HepG2 (cell line): ENCODE data around the gene ZBTB7B. TPM values are rescaled to one million over a fixed set of nuclear protein-coding genes. Genes with fewer than 3 reads are reported as not detected.

Source experiments
- FOXO1 ChIP-seq: sonication (generic); formaldehyde crosslinking; IDR thresholded peaks from 2 replicates; pipeline ENCODE4 v1.4.0; 2020; ENCODE audit warnings: missing genetic modification reagents
- GPN1 ChIP-seq: sonication (generic); formaldehyde crosslinking; IDR thresholded peaks from 2 replicates; pipeline ENCODE4 v1.5.1; 2020; ENCODE audit warnings: missing genetic modification reagents, borderline replicate concordance
- HDAC2 ChIP-seq: sonication (generic); formaldehyde crosslinking; IDR thresholded peaks from 2 replicates; pipeline ENCODE4 v1.4.0; 2020; ENCODE audit warnings: missing genetic modification reagents
- KLF12 ChIP-seq: sonication (generic); formaldehyde crosslinking; IDR thresholded peaks from 2 replicates; pipeline ENCODE4 v1.4.0; 2020; ENCODE audit warnings: missing genetic modification reagents, borderline replicate concordance
- MAFG ChIP-seq: sonication (generic); formaldehyde crosslinking; IDR thresholded peaks from 2 replicates; pipeline ENCODE4 v1.5.1; 2020; ENCODE audit warnings: mild to moderate bottlenecking, missing genetic modification reagents
- SP2 ChIP-seq: sonication (generic); formaldehyde crosslinking; IDR thresholded peaks from 2 replicates; pipeline ENCODE4 v1.5.1; 2020; ENCODE audit warnings: mild to moderate bottlenecking, missing genetic modification reagents
- SRSF4 ChIP-seq: fragments of 200-400 bp; formaldehyde crosslinking; IDR thresholded peaks from one replicate; pipeline ENCODE4 v1.6.1; 2018; ENCODE audit warnings: mild to moderate bottlenecking, low read depth, low read length, moderate library complexity; ENCODE audit not compliant: poor library complexity, severe bottlenecking
- ZFP90 ChIP-seq: sonication (generic); formaldehyde crosslinking; IDR thresholded peaks from 2 replicates; pipeline ENCODE4 v1.8.0; 2022; ENCODE audit warnings: missing genetic modification reagents, mild to moderate bottlenecking, inconsistent platforms, borderline replicate concordance
- ZNF160 ChIP-seq: sonication (generic); formaldehyde crosslinking; IDR thresholded peaks from 2 replicates; pipeline ENCODE4 v1.8.0; 2022; ENCODE audit warnings: mild to moderate bottlenecking, inconsistent platforms, missing genetic modification reagents
- ZNF446 ChIP-seq: sonication (generic); formaldehyde crosslinking; IDR thresholded peaks from 2 replicates; pipeline ENCODE4 v1.5.0; 2020; ENCODE audit warnings: mild to moderate bottlenecking, missing genetic modification reagents
- ZNF572 ChIP-seq: sonication (generic); formaldehyde crosslinking; IDR thresholded peaks from 2 replicates; pipeline ENCODE4 v1.5.1; 2020; ENCODE audit warnings: mild to moderate bottlenecking, missing genetic modification reagents
- polyA plus RNA-seq, 8 experiments: library from polyadenylated mRNA; depleted of rRNA in 3 of 8; stranded (reverse) in 7 of 8; unstranded in 1 of 8; fragments of >200 nt; fragmentation: Illumina TruSeq in 4 of 8; extraction: Trizol in 4 of 8; gene quantifications; 2 replicates each; pipeline versions ENCODE4 v1.2.1 to v1.2.3, GENCODE V29; 2011 to 2016; ENCODE audit warnings: low read depth in 4 of 8, missing spikeins in 1 of 8, mixed read lengths in 1 of 8; ENCODE audit not compliant: insufficient read depth in 1 of 8
- total RNA-seq, 5 experiments: library from RNA; depleted of rRNA; stranded (reverse); fragments of >200 nt; fragmentation: Illumina TruSeq; extraction: Trizol; gene quantifications; 2 replicates each; pipeline ENCODE4 v1.2.3, GENCODE V29; 2016; ENCODE audit warnings: low read depth in 1 of 5
- TF ChIP-seq, protein P1 (sequence below): sonication (generic); formaldehyde crosslinking; IDR thresholded peaks from 2 replicates; pipeline ENCODE4 v1.4.0; 2020; ENCODE audit warnings: missing genetic modification reagents
- TF ChIP-seq, protein P2 (sequence below): sonication (generic); formaldehyde crosslinking; IDR thresholded peaks from 2 replicates; pipeline ENCODE4 v1.4.0; 2020; ENCODE audit warnings: missing genetic modification reagents
- TF ChIP-seq, protein P3 (sequence below): sonication (generic); formaldehyde crosslinking; IDR thresholded peaks from 2 replicates; pipeline ENCODE4 v1.4.0; 2020; ENCODE audit warnings: missing genetic modification reagents
- TF ChIP-seq, protein P4 (sequence below): IDR thresholded peaks from 2 replicates; pipeline ENCODE4 v1.6.1; 2012; ENCODE audit warnings: low read depth, low read length, improper control_type of control experiment
- TF ChIP-seq, protein P5 (sequence below): sonication (generic); formaldehyde crosslinking; IDR thresholded peaks from 2 replicates; pipeline ENCODE4 v1.4.0; 2020; ENCODE audit warnings: mild to moderate bottlenecking, low read depth, missing genetic modification reagents

The ZBTB7B gene
- total and polyA plus RNA-seq, 2 of the 13 experiments (the other 11 are each of a cell fraction or from before 2014, with no cell fraction given), result 15.5 to 17.5 TPM

DNA sequence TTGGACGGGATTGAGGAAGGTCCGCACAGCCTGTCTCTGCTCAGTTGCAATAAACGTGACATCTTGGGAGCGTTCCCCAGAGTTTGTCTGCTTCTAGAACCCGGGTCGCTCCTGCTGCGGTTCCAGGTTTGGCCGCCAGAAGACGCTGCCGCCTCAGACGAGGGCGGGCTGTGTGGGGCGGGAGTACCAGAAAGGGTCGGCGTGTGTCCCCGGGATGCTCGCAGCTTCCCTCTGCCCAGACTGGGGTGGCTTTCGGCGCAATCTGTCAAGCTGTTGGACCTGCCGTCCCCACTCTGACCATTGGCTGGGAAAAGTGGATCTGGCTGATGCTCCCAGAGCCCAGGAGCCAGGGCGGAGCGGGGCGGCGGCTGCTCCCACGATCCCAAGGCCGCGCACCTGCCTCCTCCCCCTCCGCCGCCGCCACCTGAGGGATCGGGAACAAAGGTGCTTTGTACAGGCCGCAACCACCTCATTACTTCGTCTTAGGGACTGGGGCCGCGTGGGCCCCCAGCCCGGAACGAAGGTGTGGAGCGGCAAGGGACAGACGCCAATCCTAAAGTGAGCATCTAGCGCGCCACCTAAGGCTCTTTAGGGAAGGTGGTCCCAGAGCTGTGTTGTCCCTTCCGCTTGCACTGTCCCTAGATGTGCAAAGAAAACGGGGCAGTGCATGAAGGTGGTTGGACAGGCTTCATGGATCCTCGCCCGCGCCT, 60.3 kb downstream of the ZBTB7B start (continued):
- TF ChIP-seq, protein P1, sequence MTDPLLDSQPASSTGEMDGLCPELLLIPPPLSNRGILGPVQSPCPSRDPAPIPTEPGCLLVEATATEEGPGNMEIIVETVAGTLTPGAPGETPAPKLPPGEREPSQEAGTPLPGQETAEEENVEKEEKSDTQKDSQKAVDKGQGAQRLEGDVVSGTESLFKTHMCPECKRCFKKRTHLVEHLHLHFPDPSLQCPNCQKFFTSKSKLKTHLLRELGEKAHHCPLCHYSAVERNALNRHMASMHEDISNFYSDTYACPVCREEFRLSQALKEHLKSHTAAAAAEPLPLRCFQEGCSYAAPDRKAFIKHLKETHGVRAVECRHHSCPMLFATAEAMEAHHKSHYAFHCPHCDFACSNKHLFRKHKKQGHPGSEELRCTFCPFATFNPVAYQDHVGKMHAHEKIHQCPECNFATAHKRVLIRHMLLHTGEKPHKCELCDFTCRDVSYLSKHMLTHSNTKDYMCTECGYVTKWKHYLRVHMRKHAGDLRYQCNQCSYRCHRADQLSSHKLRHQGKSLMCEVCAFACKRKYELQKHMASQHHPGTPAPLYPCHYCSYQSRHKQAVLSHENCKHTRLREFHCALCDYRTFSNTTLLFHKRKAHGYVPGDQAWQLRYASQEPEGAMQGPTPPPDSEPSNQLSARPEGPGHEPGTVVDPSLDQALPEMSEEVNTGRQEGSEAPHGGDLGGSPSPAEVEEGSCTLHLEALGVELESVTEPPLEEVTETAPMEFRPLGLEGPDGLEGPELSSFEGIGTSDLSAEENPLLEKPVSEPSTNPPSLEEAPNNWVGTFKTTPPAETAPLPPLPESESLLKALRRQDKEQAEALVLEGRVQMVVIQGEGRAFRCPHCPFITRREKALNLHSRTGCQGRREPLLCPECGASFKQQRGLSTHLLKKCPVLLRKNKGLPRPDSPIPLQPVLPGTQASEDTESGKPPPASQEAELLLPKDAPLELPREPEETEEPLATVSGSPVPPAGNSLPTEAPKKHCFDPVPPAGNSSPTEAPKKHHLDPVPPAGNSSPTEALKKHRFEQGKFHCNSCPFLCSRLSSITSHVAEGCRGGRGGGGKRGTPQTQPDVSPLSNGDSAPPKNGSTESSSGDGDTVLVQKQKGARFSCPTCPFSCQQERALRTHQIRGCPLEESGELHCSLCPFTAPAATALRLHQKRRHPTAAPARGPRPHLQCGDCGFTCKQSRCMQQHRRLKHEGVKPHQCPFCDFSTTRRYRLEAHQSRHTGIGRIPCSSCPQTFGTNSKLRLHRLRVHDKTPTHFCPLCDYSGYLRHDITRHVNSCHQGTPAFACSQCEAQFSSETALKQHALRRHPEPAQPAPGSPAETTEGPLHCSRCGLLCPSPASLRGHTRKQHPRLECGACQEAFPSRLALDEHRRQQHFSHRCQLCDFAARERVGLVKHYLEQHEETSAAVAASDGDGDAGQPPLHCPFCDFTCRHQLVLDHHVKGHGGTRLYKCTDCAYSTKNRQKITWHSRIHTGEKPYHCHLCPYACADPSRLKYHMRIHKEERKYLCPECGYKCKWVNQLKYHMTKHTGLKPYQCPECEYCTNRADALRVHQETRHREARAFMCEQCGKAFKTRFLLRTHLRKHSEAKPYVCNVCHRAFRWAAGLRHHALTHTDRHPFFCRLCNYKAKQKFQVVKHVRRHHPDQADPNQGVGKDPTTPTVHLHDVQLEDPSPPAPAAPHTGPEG (CRISPR knock-in tag), result no peak
- TF ChIP-seq, protein P2, sequence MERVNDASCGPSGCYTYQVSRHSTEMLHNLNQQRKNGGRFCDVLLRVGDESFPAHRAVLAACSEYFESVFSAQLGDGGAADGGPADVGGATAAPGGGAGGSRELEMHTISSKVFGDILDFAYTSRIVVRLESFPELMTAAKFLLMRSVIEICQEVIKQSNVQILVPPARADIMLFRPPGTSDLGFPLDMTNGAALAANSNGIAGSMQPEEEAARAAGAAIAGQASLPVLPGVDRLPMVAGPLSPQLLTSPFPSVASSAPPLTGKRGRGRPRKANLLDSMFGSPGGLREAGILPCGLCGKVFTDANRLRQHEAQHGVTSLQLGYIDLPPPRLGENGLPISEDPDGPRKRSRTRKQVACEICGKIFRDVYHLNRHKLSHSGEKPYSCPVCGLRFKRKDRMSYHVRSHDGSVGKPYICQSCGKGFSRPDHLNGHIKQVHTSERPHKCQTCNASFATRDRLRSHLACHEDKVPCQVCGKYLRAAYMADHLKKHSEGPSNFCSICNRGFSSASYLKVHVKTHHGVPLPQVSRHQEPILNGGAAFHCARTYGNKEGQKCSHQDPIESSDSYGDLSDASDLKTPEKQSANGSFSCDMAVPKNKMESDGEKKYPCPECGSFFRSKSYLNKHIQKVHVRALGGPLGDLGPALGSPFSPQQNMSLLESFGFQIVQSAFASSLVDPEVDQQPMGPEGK, result peak; percentile 56
- no peak for TF ChIP-seq SP2
- TF ChIP-seq MAFG (CRISPR knock-in tag), result no peak
- no peak for TF ChIP-seq GPN1 (CRISPR knock-in tag)
- 0 out of 2 replicates have a peak, but pooled peaks have one; percentile 2 for TF ChIP-seq ZNF160 (CRISPR knock-in tag)
- TF ChIP-seq, protein P3, sequence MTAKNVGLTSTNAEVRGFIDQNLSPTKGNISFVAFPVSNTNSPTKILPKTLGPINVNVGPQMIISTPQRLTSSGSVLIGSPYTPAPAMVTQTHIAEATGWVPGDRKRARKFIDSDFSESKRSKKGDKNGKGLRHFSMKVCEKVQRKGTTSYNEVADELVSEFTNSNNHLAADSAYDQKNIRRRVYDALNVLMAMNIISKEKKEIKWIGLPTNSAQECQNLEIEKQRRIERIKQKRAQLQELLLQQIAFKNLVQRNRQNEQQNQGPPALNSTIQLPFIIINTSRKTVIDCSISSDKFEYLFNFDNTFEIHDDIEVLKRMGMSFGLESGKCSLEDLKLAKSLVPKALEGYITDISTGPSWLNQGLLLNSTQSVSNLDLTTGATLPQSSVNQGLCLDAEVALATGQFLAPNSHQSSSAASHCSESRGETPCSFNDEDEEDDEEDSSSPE (CRISPR knock-in tag), result 0 out of 2 replicates have a peak, but pooled peaks have one; percentile 22
- no peak for TF ChIP-seq ZFP90 (CRISPR knock-in tag)
- TF ChIP-seq HDAC2 (CRISPR knock-in tag), result no peak
- no peak for TF ChIP-seq FOXO1
- TF ChIP-seq, protein P4, sequence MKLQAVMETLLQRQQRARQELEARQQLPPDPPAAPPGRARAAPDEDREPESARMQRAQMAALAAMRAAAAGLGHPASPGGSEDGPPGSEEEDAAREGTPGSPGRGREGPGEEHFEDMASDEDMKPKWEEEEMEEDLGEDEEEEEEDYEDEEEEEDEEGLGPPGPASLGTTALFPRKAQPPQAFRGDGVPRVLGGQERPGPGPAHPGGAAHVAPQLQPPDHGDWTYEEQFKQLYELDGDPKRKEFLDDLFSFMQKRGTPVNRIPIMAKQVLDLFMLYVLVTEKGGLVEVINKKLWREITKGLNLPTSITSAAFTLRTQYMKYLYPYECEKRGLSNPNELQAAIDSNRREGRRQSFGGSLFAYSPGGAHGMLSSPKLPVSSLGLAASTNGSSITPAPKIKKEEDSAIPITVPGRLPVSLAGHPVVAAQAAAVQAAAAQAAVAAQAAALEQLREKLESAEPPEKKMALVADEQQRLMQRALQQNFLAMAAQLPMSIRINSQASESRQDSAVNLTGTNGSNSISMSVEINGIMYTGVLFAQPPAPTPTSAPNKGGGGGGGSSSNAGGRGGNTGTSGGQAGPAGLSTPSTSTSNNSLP, result no peak
- no peak for TF ChIP-seq KLF12 (CRISPR knock-in tag)
- no peak for TF ChIP-seq ZNF446 (CRISPR knock-in tag)
- TF ChIP-seq, protein P5, sequence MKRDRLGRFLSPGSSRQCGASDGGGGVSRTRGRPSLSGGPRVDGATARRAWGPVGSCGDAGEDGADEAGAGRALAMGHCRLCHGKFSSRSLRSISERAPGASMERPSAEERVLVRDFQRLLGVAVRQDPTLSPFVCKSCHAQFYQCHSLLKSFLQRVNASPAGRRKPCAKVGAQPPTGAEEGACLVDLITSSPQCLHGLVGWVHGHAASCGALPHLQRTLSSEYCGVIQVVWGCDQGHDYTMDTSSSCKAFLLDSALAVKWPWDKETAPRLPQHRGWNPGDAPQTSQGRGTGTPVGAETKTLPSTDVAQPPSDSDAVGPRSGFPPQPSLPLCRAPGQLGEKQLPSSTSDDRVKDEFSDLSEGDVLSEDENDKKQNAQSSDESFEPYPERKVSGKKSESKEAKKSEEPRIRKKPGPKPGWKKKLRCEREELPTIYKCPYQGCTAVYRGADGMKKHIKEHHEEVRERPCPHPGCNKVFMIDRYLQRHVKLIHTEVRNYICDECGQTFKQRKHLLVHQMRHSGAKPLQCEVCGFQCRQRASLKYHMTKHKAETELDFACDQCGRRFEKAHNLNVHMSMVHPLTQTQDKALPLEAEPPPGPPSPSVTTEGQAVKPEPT (CRISPR knock-in tag), result peak; percentile 14; the same call in 1 of the 2 replicates
- no peak for TF ChIP-seq SRSF4
- TF ChIP-seq ZNF572 (CRISPR knock-in tag), result no peak
